Stimulated activated CD4-positive, alpha-beta T cell treated with anti-CD3 and anti-CD28 coated beads, TNF-alpha, amount 100 ng/mL, for 24 hours (primary cell): ENCODE data around the gene LENG9.
A peak's percentile ranks its signal among the peaks of the same experiment; 100 is the strongest.
"Not testable (repeated sequence)": the region's sequence is repeated elsewhere in the genome, so short reads cannot be mapped to it uniquely, and the experiment has no call there.

Experiments used
- DNase-seq, 3 experiments: peaks; one replicate each; pipeline ENCODE4 v3.0.0-alpha.2; 2020; ENCODE audit warnings: low read depth in 3 of 3

LENG9 gene

GRCh38 chr19:54478677-54479266, 15.2 kb upstream of the LENG9 start:
- DNase-seq = no peak

- DNase-seq = no peak
These were observed 14.1 kb upstream of the LENG9 start for GRCh38 chr19:54477650-54478049.

DNA sequence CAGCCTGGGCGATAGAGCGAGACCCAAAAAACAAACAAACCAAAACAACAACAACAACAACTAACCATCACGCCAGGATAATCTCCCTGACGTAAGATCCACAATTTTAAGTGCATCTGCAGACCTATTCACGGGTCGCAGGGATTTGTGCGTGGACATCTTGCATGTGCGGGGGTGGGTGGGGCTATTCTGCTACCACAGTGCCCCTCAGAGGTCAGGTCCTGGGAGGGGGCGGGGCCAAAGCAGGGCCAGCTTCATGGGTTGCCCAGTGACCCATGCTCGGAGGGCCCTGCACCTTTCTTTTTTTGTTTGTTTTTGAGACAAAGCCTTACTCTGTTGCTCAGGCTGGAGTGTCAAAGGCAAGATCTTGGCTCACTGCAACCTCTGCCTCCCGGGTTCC, 12.1 kb upstream of the LENG9 start:
- no peak for DNase-seq

- DNase-seq = no peak
These were observed 10.4 kb upstream of the LENG9 start for GRCh38 chr19:54473892-54474372.

- no peak for DNase-seq
These were observed 9.7 kb upstream of the LENG9 start, which contains the start of gene CDC42EP5 for GRCh38 chr19:54473071-54473891. CDC42EP5 (minus strand) TSS chr19:54473296; CDS start chr19:54465547, 7,749 bp downstream.

GRCh38 chr19:54470991-54471782, 7.6 kb upstream of the LENG9 start:
- DNase-seq = no peak

GRCh38 chr19:54470276-54470887, 6.8 kb upstream of the LENG9 start:
- no peak for DNase-seq

DNA sequence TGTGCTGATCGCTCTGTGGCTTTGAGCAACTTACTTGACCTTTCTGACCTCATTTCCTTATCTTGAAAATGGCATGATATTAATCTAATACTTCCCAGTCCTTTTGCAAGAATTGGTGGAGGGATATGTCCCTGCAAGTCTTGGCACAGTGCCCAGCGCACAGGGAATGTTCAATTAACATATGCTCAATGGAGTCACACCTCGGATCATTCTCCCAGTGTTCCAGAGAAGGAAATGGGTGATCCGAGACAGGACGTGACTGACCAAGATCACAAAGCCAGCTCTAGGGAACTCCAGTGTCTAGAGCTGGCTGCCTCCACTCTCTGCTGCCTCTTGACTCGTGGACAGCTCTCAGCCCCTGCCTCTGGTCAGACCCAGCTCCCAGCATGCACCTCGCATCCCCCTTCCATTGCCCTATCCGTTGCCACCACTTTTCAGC, 5.9 kb upstream of the LENG9 start:
- no peak for DNase-seq

DNA sequence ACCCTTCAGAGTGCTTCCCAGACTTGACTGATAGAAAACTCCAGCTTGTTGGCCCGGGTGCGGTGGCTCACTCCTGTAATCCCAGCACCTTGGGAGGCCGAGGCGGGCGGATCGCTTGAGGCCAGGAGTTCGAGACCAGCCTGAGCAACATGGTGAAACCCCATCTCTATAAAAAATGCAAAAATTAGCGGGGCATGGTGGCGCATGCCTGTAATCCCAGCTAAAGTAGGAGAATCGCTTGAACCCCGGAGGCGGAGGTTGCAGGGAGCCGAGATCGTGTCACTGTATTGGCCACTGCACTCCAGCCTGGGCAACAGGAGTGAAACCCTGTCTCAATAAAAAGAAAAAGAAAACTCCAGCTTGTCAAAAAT, 2.5 kb upstream of the LENG9 start:
- not testable (repeated sequence) for DNase-seq

DNA sequence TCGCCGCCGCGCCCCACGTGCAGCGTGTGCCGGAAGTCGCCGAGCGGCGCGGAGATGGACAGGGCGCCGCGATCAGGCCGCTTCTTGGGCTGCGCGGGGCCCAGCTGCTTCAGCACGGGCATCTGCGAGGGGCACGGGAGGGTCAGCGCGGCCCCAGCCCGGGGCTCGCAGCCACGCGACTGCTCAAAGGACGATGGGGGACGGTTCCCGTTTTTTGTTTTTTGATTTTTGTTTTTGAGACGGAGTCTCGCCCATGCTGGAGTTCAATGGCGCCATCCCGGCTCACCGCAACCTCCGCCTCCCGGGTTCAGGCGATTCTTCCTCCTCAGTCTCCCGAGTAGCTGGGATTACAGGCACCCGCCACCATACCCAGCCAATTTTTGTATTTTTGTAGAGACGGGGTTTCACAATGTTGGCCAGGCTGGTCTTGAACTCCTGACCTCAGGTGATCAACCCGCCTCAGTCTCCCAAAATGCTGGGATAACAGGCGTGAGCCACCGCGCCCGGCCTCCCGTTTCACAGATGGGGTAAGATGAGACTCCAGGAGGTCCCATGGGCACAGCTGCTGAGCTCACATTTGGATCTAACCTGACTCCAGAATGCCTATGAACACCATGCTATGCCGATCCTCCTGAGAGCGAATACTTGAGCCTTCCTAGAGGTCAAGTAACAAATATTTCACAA, 2.0 kb upstream of the LENG9 start:
- DNase-seq = no peak

- peak; percentile 54 to 82 (median 57) for DNase-seq
These were observed 1.2 kb upstream of the LENG9 start for GRCh38 chr19:54464630-54465425.

GRCh38 chr19:54464044-54464629, 559 bp upstream of the LENG9 start:
- DNase-seq = peak; percentile 69 to 89 (median 74)

DNA sequence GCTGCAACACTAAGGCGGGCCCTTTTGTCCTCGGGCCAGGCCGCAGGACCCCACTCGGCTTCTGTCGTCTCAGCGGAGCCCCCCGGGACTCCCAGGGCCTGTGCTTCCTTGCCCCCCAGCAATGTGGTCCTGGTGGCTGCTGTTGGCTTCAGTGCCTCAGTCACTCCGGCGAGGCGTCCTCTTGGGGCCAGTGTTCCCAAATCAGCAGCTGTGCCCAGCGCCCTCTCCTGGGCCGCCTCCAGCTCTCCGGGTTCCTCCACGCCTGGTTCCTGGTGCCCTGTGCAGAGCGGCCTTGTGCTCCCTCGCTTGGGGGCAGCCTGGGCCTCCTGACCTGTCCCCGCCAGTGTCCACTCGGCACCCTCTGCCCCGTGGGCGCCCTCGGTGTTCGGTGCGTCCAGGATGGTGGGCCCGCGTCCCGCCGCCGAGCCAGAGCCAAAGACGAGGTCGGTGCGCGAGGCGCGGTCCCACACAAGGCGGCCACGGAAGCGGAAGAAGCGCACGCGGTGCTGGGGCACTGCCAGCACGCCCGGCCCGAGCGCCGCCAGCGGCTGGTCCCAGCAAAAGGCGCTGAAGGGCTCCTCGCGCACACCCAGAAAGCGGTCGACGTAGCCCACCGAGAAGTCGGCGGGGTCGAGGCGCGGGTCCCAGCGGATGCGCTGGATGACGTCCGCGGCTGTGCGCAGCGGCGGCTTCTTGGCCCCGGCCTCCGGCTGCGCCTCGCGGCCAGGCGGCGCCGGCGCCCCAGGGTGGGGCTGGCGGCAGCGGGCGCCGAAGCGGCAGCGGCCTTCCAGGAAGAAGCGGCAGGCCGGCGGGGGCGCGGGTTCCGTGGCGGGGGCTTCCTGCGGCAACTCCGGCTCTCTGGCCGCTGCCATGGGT, 685 bp downstream of the LENG9 start:
- DNase-seq = peak in 2 of 3 experiments; percentile 44 to 56

GRCh38 chr19:54462047-54462654, 1.4 kb downstream of the LENG9 start:
- DNase-seq = no peak

DNA sequence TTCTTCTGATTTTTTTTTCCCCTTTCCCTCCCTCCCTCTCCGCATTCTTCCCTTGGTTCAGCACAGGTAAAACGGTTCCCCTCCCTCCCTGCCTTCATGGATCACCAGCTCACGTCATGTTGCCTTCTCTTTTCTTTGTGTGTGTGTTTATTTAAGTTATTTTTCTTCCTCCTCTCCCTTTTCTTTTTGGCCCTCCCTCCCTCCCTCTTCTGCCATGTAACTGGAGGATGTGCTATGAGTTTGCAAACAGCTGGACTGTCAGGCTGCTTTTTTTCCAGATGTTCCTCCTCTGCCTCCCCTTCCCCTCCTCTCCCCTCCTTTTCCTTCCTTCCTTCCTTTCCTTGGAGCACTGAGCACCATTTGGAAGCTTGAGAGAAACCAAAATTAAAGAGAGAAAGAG, 2.0 kb downstream of the LENG9 start:
- DNase-seq = no peak

GRCh38 chr19:54461210-54461609, 2.4 kb downstream of the LENG9 start:
- DNase-seq = no peak

- DNase-seq = no peak
These were observed 3.2 kb downstream of the LENG9 start for GRCh38 chr19:54460230-54461005.
